IPS DF 4.7 (cell line): ENCODE measurements around the gene PRR14L.
"Not testable (repeated sequence)": the region's sequence is repeated elsewhere in the genome, so short reads cannot be mapped to it uniquely, and the experiment has no call there.

Source experiments
- DNase-seq: peaks from one replicate; pipeline ENCODE4 v3.0.0-alpha.2; 2013; ENCODE audit warnings: low spot score; ENCODE audit errors: extremely low read depth

PRR14L gene

DNA sequence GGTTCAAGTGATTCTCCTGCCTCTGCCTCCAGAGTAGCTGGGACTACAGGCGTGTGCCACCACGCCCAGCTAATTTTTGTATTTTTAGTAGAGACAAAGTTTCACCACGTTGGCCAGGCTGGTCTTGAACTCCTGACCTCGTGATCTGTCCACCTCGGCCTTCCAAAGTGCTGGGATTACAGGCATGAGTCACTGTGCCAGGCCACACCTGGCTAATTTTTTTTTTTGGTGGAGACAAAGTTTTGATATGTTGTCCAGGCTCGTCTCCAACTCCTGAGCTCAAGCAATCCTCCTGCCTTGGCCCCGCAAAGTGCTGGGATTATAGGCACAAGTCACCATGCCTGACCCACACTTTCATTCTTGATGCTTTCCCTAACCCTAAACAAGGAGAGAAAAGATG is 9.6 kb downstream of the PRR14L start:
- not testable (repeated sequence) for DNase-seq

- no peak for DNase-seq
Measured at GRCh38 chr22:31739795-31740201, 10.1 kb downstream of the PRR14L start.

- no peak for DNase-seq
Measured at GRCh38 chr22:31738566-31738965, 11.4 kb downstream of the PRR14L start.

DNA sequence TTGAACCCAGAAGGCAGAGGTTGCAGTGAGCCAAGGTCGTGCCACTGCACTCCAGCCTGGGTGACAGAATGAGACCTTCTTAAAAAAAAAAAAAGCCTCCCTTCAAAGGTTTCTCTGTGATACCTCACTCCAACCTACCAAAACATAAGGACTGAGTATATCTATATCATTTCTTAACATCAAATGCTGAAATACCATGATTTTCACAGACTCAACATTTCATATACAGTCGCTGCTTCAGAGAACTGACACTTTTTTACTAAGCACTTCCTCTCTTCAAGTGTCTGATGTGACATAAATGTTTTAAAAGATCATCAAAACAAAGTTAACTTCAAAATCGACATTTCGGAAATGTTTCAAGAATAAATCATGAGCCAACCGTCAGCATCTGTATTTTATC is 12.0 kb downstream of the PRR14L start:
- no peak for DNase-seq

DNA sequence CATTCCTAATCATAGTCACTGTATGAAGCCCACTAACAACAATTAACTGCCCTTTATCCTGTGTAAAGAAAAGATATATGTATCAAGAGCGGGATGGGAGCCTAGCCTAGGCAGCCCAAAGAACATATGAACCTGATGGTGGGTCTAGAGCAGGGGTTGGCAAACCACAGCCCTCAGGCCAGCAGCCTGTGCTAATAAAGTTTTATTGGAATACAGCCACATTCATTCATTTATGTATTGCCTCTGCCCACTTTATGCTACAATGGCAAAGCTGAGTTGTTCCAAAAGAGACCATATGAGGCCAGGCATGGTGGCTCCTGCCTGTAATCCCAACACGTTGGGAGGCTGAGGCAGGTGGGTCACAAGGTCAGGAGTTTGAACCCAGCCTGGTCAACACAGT is 13.5 kb downstream of the PRR14L start:
- no peak for DNase-seq

GRCh38 chr22:31734512-31734911 is 15.4 kb downstream of the PRR14L start:
- no peak for DNase-seq

GRCh38 chr22:31733580-31734079 is 16.3 kb downstream of the PRR14L start:
- no peak for DNase-seq

GRCh38 chr22:31732089-31732829 is 17.7 kb downstream of the PRR14L start:
- DNase-seq: no peak

GRCh38 chr22:31730344-31730711 is 19.6 kb downstream of the PRR14L start:
- DNase-seq: no peak

- no peak for DNase-seq
Measured at GRCh38 chr22:31728857-31729256, 21.1 kb downstream of the PRR14L start.

GRCh38 chr22:31726692-31727091 is 23.2 kb downstream of the PRR14L start:
- no peak for DNase-seq

DNA sequence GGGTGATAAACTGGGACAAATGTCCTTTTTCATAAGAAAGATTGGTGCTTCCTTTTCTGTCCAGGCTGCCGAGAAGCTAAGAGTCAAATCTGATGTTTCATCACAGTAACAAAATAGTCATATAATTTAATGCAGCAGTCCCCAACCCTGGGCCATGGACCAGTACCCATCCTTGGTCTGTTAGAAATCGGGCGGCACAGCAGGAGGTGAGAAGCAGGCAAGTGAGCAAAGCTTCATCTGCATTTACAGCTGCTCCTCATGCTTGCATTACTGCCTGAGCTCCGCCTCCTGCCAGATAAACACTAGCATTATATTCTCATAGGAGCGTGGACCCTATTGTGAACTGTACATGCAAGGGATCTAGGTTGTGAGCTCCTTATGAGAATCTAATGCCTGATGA is 26.2 kb downstream of the PRR14L start:
- no peak for DNase-seq

- no peak for DNase-seq
Measured at GRCh38 chr22:31719850-31720471, 30.0 kb downstream of the PRR14L start.

GRCh38 chr22:31715147-31715778 is 34.7 kb downstream of the PRR14L start:
- DNase-seq: no peak

- DNase-seq: not testable (repeated sequence)
Measured at GRCh38 chr22:31711226-31711625, 38.7 kb downstream of the PRR14L start.

DNA sequence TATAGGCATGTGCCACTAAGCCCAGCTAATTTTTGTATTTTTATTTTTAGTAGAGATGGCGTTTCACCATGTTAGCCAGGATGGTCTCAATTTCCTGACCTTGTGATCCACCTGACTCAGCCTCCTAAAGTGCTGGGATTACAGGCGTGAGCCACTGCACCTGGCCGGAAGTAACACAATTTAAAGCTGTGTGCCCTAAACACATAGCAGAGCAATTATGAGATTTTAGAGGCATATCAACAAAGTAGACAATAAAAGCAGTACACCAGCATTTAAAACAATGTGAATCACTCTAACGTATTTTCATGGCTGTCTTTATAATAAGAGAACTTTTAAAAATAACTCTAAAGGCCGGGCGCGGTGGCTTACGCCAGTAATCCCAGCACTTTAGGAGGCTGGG is 42.4 kb downstream of the PRR14L start:
- no peak for DNase-seq

DNA sequence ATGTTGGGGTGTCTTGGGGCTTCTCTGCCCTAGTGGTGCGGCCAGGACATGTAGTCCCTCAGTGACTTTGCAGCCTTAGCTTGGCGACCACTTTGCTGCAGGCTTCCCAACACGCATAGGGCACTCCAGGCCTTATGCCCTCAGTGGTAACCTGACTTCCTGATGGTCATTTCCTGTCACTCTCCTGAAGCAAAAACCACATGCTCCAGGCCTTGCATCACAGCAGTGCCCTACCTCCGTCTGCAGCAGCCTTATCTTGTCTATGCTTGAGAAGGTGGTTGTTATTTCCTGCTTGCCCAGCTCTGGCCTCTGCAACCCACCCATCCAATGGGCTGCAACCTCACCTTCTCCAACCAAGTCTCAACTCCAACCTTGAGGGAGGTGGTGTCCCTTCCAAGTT is 54.5 kb downstream of the PRR14L start:
- no peak for DNase-seq

GRCh38 chr22:31694046-31694445 is 55.9 kb downstream of the PRR14L start:
- DNase-seq: not testable (repeated sequence)

- no peak for DNase-seq
Measured at GRCh38 chr22:31692186-31692886, 57.6 kb downstream of the PRR14L start.

DNA sequence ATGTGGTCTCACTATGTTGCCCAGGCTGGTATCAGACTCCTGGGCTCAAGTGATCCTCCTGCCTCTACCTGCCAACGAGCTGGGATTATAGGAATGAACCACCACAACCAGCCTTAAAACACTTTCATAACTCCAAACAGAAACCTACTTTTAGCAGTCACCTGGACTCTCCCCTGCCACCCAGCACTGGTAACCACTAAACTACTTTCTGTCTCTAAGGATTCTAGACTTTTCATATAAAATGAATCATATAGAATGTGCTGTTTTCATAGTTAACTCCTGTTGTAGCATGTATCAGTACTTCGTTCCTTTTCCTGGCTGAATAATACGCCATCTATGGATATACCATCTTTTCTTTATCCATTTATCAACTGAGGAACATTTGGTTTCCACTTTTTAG is 58.5 kb downstream of the PRR14L start:
- DNase-seq: no peak

DNA sequence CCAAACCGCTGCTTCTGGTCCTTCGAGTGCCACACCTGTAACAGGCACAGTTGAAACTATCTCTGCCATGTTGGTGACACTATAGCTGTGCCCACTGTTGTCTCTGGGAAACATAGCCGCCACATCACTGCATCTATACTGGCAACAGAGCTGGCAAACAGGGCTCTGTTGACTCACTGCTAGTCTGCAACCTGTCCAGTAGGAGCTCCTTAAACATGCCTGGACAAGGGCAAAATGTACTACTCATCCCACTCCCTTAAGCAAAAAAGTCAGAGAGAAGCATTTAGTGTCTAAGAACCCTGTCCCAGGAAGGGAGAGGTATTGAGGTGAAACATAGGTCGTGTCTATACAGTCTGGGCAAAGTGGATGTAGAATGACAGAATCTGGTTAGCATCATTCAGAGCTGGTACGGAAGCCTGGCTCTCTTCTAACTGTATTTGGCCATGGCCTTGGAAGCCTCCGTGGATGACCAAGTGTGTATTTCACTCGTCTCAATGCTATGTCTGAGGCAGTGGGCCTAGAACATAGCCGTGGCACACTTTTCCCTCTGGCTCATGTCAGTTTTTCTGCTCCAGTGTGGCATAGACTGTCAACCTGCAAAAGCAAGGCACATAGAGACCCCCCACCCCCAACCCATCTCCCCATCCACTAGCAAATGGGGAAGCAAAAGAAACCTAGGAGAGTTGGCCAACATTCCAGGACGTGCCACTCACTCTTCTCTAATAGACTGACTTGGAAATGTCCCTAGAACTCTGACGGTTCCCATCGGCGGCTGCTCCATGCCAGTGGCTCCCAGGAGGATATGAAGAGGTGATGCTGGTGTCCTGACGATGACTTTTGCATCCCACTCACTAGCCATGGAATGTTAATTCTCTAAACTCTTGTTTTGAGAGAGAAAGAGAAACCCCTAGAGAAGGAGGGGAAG is 66.5 kb downstream of the PRR14L start:
- DNase-seq: no peak
